IPS-NIHi11 (cell line): Measurements from ENCODE around the gene WDR43.
A peak's percentile ranks its signal among the peaks of the same experiment; 100 is the strongest.

Source experiments
- DNase-seq: peaks from one replicate; pipeline ENCODE4 v3.0.0; 2012; ENCODE audit warnings: mixed read lengths, low spot score

The WDR43 gene

DNA sequence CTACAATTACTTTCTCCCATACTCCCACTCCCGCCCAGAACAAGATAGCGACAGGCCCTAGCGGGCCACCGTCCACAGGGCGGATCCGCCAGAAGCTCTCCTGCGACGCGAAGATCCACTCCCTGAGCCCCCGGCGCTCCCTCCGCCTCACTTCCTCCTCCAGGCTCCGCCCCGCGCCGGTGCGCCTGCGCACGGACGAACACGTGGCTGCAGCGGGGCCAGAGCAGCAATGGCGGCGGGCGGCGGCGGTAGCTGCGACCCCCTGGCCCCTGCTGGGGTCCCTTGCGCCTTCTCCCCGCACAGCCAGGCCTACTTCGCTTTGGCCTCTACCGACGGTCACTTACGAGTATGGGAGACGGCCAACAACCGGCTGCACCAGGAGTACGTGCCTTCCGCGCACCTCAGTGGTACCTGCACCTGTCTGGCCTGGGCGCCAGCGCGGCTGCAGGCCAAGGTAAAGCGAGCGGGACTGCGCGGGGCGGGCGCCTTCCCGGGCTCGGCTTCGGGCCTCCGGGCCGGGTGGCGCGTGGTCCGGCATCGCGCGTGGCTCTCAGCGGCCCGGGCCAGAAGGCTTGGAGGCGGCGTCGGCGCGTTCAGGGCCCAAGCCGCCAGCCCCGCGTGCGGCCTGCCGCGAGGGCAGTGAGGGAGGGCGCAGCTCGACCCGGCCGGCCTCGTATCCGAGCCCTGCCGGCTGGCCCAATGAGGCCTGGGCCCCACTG lies at the start of gene WDR43:
WDR43 (plus strand) TSS at position 198 of the 719 bp plus-strand sequence; CDS start at position 230, 32 bp downstream.
- DNase-seq = peak; percentile 98

DNA sequence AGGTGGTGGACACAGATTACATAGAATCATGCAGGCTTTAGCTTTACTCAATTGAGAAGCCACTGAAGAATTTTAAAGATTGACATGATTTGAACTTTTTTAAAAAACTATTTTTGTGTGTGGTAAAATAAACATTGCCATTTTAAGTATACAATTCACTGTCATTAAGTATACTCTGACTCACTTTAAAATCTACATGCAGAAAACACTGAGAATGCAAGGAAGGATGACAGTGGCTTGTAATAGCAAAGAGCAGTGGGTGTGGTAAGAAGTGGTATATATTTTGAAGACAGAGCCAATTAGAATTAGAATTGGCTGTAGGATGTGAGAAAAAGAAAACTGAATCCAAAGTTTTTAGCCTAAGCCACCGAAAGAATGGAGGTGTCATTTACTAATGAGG lies 39.3 kb upstream of the WDR43 start:
- no peak for DNase-seq

- DNase-seq = no peak
Observed at GRCh38 chr2:28855977-28856376, 38.5 kb upstream of the WDR43 start.

GRCh38 chr2:28868611-28869010 lies 25.9 kb upstream of the WDR43 start:
- no peak for DNase-seq

- peak; percentile 3 for DNase-seq
Observed at GRCh38 chr2:28869494-28870145, 24.8 kb upstream of the WDR43 start.

DNA sequence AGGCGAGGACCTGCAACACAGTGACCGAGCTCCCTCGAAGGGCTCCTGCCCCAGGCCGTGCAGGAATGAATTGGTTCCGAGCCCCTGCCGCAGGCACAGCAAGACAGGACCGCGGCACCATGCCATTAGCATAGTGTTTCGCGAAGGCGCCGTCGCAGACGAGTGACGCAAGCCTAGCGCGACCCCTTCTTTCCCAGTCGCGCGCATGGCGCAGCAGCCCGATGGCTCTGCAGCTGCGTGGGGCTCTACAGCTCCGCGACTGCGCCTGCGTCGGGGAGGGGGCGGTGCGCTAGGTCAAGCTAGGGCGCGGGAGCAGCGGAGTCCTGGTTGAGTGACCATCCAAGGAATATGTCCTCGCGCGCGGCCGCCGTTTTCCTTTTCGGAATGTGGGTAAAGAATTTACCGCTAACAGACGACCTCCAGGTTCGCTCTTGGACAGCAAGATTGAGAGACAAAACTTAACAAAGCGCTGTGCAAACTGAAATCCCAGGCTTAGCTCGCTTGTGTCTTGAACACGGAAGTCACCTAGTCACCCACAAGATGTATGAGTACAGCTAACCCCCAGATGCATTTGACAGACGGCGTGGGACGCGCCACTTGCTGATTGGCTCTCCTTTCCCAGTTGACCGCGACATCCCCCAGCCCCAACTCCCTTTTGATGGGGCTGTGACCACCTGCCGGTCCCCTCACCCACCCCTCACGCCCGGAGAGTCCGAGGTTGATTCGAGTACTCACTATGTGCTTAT lies 24.1 kb upstream of the WDR43 start, which contains the start of gene TRMT61B:
TRMT61B (minus strand) TSS at position 164 of the 746 bp plus-strand sequence; CDS start at position 132, 32 bp downstream.
- DNase-seq = peak; percentile 98

- no peak for DNase-seq
Observed at GRCh38 chr2:28871620-28872019, 22.8 kb upstream of the WDR43 start.

DNA sequence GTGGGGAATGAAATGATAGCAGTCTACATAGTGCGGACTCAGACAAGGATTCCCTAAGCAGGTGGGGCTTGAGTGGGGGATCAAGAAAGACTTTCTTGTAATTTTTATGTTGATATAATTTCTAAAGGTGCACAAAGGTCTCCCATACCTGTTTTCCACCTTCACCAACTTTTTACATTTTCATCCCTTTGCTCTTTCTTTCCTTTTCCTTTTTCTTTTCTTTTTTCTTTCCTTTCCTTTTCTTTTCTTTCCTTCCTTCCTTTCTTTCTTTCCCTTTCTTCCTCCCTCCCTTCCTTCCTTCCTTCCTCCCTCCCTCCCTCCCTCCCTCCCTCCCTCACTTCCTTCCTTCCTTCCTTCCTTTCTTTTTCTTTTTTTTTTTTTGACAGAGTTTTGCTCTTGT lies 14.3 kb upstream of the WDR43 start:
- DNase-seq = no peak

- no peak for DNase-seq
Observed at GRCh38 chr2:28893488-28893887, 979 bp upstream of the WDR43 start.

DNA sequence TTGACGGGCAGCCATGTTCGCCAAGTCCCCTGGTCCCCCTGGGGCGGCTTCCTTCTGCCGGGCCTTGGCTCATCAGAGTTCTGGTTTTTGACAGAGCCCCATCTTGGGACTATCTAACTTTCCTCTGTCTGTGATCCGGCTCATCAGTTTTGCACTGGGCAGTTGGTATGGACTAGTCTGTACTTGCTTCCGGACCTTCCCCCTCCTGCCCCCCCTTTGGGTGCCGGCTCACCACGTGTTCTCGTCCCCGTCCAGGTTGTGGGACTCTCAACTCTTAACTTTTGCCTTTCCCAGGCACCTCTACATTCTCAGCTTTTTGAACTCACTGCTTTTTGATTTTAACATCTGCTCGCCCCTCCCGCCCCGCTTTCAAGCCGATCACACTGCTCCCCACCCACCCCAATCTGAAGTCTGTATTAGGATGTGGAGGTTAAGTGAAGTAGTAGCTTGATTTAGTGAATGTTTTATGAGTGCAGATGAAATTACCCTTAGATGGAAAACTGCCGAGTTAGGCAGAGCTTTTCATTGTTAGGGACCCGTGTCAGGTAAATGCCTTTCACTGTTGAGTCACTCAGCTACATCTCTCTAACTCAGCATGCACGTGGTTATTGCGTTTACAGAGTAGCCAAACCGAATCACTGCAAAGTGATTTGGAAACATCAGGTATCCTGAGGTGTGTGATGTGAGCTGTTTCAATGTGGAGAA lies 874 bp downstream of the WDR43 start:
- DNase-seq = peak; percentile 15

DNA sequence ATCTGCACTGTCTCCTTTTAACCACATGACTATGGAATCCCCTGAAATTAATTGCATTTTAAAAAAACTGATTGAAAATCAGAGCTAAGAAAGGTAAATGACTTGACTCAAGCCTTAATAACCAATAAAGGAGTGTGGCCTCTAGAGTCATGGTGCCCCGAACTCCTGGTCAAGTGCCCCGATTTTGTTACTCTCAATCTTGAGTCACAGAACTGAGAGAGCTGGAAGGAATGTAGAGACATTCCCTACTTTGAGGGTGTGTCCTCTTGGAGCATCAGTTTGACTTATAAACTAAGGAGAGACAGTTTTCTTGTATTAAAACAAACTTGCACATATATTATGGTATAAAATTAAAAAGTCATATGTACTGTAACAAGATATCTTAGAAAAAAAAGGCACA lies 2.4 kb downstream of the WDR43 start:
- no peak for DNase-seq

- no peak for DNase-seq
Observed at GRCh38 chr2:28898048-28898447, 3.6 kb downstream of the WDR43 start.

GRCh38 chr2:28901202-28901601 lies 6.7 kb downstream of the WDR43 start:
- DNase-seq = no peak

- no peak for DNase-seq
Observed at GRCh38 chr2:28901841-28902240, 7.4 kb downstream of the WDR43 start.

GRCh38 chr2:28902584-28902983 lies 8.1 kb downstream of the WDR43 start:
- DNase-seq = no peak

GRCh38 chr2:28904295-28904694 lies 9.8 kb downstream of the WDR43 start:
- DNase-seq = no peak

DNA sequence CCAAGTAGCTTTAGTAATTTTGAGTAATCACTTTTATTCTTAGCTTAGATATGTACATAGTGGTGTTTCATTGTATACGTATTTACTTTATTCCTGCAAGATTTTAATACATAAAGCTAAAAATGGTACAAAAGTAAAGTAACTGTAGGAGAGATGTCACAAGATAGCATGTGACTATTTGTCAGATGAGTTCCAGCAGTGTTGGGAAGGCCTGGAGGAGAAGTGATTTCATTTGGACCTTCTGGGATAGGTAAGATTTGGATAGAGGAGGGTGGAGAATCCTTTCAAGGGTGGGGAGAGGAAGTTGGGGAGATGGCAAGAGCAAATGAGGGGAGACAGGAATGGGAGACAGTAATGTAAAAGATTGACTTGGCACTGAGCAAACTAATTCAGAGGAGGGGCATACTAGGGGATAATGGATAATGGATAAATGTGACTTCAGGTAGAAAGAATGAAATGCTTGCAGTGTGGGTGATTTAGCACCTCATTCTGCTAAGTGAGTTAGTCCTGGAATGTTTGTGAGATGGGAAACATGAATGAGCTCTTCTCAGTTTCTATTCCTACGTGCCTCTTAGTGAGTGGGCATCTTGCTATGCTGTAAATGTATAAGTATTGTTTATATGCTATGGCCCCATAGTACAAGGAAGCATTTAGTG lies 10.5 kb downstream of the WDR43 start:
- DNase-seq = no peak

DNA sequence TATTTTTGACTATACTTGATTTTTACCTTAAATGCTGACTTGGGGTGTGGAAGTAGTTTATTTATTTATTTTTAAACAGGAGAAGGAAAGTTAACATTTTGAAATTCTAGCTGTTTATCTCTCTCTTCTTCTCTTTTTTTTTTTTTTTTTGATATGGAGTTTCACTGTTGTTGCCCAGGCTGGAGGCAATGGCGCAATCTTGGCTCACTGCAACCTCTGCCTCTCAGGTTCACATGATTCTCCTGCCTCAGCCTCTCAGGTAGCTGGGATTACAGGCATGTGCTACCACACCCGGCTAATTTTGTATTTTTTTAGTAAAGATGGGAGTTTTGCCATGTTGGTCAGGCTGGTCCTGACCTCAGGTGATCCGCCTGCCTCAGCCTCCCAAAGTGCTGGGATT lies 11.1 kb downstream of the WDR43 start:
- no peak for DNase-seq

DNA sequence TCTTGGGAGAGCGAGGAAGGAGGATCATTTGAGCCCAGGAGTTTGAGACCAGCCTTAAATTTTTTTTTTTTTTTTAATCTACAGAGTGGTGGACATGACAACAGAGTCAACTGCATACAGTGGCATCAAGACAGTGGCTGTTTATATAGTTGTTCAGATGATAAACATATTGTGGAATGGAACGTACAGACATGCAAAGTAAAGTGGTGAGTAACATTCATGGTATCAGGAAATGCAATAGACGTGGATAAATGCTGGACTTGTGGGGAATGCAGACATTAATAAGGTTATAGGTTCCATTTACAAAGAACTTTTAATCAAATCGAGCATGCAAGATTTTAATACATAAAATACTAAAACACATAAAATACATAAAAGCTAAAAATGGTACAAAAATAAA lies 11.9 kb downstream of the WDR43 start:
- DNase-seq = no peak

DNA sequence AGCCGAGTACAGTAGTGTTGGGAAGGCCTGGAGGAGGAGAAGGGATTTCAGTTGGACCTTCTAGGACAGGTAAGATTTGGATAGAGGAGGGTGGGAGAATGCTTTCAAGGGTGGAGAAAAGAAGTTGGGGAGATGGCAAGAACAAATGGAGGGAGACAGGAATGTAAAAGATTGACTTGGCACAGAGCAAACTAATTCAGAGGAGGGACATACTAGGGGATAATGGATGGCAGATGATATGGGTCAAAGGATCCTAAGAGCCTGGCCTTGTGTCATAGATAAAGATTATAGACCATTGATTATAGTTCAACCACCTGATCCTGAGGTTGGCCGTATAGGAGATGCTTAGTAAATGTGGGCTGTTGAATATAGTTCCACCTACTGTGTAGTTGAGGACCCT lies 12.4 kb downstream of the WDR43 start:
- no peak for DNase-seq

DNA sequence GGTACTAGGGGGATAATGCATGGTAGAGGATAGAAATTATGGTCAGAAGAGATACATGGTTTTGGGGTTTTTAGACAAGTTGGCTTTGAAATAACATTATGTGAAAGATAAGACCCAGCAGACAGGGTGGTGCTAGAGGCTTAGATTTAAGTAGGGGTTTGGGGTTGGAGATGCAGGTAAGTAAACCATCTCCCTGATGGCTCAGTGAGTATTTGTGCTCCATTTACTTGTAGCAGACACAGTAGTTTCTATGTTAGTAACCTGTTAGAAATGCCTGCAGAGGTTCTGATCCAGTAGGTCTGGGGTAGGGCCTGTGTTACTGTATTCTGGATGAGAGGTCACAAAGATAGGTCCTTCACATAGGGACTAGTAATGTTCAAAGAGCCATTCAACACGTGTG lies 13.7 kb downstream of the WDR43 start:
- no peak for DNase-seq
